Breast epithelium (tissue), 4 donors: ENCODE measurements around the gene EPHB2. TPM values are rescaled to one million over a fixed set of nuclear protein-coding genes. Genes with fewer than 3 reads are reported as not detected.

Experiments
- DNase-seq, 2 donors: peaks; one replicate each; pipeline ENCODE4 v3.0.0-alpha.2; 2019; ENCODE audit warnings: low spot score in 2 of 2
- H3K27ac ChIP-seq, 2 donors: fragments of 200-600 bp; sonication (generic) in 1 of 2; one replicate each; pipeline ENCODE4 v1.5.1; 2016 to 2019; ENCODE audit warnings: mild to moderate bottlenecking in 1 of 2
- H3K27me3 ChIP-seq, 2 donors: fragments of 200-600 bp; sonication (generic) in 1 of 2; one replicate each; pipeline versions ENCODE4 v1.5.1 to v1.6.0; 2017 to 2019; ENCODE audit warnings: control low read depth in 1 of 2, mild to moderate bottlenecking in 1 of 2
- H3K36me3 ChIP-seq: fragments of 200-600 bp; one replicate; pipeline ENCODE4 v1.5.1; 2019
- H3K4me1 ChIP-seq, 2 donors: fragments of 200-600 bp; sonication (generic); one replicate each; pipeline ENCODE4 v1.5.1; 2016 to 2019; ENCODE audit warnings: control low read depth in 1 of 2
- H3K4me3 ChIP-seq, 3 donors: fragments of 200-600 bp; sonication (generic); 1 replicate in 2 of 3; 2 replicates in 1 of 3; pipeline ENCODE4 v1.5.1; 2016 to 2019; ENCODE audit warnings: mild to moderate bottlenecking in 3 of 3, moderate library complexity in 2 of 3
- H3K9me3 ChIP-seq, 2 donors: fragments of 200-600 bp; sonication (generic) in 1 of 2; one replicate each; pipeline ENCODE4 v1.5.1; 2016 to 2019; ENCODE audit warnings: control low read depth in 1 of 2
- POLR2A ChIP-seq: fragments of 450-650 bp; IDR thresholded peaks from one replicate; pipeline ENCODE4 v1.6.1; 2016; ENCODE audit warnings: antibody characterized with exemption, mild to moderate bottlenecking, moderate library complexity
- POLR2AphosphoS5 ChIP-seq, 3 donors: sonication (generic); formaldehyde crosslinking; IDR thresholded peaks; one replicate each; pipeline ENCODE4 v1.6.1; 2017; ENCODE audit warnings: antibody characterized with exemption in 3 of 3
- intact Hi-C: fragments of 100-400 bp; cut with DNase I; formaldehyde crosslinking; loops from one replicate; pipeline ENCODE4 v1.15.1; 2023; ENCODE audit warnings: low total_unique reads
- total RNA-seq, 3 donors: library from RNA; depleted of rRNA; stranded (reverse); fragments of >200 nt; gene quantifications; one replicate each; pipeline ENCODE4 v1.1.0, GENCODE V29; 2016
- TF ChIP-seq, protein P1 (sequence below), 3 donors: fragments of 450-650 bp; IDR thresholded peaks; one replicate each; pipeline ENCODE4 v1.5.1; 2016 to 2017; ENCODE audit warnings: antibody characterized with exemption in 3 of 3, mild to moderate bottlenecking in 3 of 3, moderate library complexity in 3 of 3

Gene EPHB2
- total RNA-seq, 3 donors from 2014 or later = 1.3 to 4.6 (median 1.5) TPM

DNA sequence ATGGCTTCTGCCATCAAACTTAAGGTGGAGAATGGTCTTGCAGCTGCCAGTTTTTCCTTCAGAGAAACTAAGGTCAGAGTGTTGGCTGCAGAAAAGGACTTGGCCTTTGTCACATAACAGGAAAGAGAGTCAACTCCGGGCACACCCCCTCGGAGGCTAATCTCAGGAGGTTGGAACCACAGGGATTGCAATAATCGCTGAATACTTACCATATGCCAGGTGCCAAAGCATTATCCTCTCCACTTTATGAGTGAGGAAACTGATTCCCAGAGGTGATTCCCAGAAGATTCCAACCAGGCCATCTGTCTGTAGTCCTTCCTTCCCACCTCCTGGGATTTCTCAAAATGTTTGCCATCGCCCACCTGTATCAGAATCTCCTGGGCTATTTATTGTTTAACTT is 208.0 kb downstream of the EPHB2 start:
- Histone ChIP-seq H3K27ac (no peak overlapping the region), H3K27me3 (no peaks in the 10 kb centered on the region), H3K4me3 (no peak overlapping the region), H3K4me1 (no peaks in the 10 kb centered on the region), H3K36me3 (no peaks in the 10 kb centered on the region), H3K9me3 (no peaks in the 10 kb centered on the region)
- TF ChIP-seq, protein P1, sequence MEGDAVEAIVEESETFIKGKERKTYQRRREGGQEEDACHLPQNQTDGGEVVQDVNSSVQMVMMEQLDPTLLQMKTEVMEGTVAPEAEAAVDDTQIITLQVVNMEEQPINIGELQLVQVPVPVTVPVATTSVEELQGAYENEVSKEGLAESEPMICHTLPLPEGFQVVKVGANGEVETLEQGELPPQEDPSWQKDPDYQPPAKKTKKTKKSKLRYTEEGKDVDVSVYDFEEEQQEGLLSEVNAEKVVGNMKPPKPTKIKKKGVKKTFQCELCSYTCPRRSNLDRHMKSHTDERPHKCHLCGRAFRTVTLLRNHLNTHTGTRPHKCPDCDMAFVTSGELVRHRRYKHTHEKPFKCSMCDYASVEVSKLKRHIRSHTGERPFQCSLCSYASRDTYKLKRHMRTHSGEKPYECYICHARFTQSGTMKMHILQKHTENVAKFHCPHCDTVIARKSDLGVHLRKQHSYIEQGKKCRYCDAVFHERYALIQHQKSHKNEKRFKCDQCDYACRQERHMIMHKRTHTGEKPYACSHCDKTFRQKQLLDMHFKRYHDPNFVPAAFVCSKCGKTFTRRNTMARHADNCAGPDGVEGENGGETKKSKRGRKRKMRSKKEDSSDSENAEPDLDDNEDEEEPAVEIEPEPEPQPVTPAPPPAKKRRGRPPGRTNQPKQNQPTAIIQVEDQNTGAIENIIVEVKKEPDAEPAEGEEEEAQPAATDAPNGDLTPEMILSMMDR (IDR thresholded peaks at IDR 0.05) = no peak
- TF ChIP-seq POLR2A = no peak
- TF ChIP-seq POLR2AphosphoS5 (IDR thresholded peaks at IDR 0.05) = no peak
- intact Hi-C loops = no loop called here
- no peak for DNase-seq

DNA sequence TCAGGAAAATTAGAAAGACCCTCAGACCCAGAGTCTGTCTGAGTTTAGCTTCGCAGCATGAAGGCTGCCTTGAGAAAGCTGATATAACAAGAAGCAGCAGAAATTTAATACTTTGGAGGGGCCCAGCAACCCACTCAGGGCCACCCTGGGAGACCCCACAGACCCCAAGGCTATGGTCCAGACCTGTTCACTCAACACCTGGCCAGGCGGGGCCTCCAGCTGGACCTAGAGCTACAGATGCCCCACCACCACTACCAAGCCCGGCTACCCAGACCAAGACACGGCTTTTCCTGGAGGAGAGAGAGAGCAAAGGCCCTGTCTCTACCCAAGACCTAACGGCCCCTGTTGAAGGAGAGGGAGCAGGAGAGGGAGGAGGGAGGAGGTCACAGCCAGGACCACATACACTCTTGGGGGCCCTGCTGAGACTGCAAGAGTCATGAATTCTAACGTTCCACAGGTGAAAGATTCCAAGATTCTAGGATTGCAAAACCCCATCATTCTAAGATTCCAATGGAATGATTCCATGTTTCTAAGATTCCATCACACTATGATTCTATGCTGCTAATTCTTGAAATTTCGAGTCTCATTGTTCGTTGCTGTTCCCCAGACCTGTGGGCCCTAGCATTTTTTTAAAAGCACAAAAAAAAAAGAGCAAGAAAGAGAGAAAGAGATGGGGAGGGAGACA is 208.8 kb downstream of the EPHB2 start:
- no peak overlapping the region for H3K27ac ChIP-seq
- H3K4me3 ChIP-seq = no peak overlapping the region
- no peaks in the 10 kb centered on the region for H3K36me3 ChIP-seq
- H3K9me3 ChIP-seq = no peaks in the 10 kb centered on the region
- no peaks in the 10 kb centered on the region for H3K27me3 ChIP-seq
- TF ChIP-seq POLR2A (no peak), POLR2AphosphoS5 (IDR thresholded peaks at IDR 0.05) (no peak)
- TF ChIP-seq, protein P1 (IDR thresholded peaks at IDR 0.05) = no peak
- no peak for DNase-seq
- intact Hi-C loops = no loop called here
- H3K4me1 ChIP-seq = no peaks in the 10 kb centered on the region

DNA sequence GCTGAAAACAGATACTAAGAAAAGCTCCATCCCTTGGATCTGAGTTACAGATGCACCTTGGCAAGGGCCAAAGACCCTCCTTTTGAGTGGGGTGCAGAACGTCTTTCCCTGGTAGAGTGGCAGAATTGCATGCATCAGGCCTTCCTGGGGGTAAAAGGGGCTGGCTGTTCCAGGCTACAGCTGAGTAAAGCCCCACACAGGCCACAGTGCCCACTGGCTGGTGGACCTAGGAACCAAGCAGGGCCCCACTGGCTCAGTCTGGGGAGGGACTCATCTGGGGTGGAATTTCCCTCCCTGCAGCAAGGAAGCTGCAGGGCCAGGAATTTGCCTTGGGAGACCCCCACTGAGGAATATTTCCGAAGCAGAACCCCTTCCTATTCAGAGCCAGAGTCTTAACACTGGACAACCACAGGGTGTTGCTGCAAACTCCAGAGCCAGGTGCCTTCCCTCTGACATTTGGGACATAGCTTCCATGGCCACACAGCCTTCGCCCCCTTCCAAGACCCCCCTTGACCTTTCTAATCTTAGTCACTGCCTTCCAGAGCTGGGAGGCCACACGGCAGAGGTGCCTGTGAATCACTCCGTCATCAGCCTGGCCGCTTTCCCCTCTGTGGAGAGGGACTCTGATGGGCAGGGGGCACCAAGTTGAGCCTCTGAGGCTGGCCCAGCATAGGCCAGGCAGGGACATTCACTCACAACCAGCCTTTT is 209.5 kb downstream of the EPHB2 start:
- TF ChIP-seq POLR2AphosphoS5 (IDR thresholded peaks at IDR 0.05) = no peak
- TF ChIP-seq POLR2A = no peak
- TF ChIP-seq, protein P1 (IDR thresholded peaks at IDR 0.05) = no peak
- Histone ChIP-seq H3K27me3 (no peaks in the 10 kb centered on the region), H3K27ac (no peak overlapping the region), H3K4me1 (no peaks in the 10 kb centered on the region), H3K9me3 (no peaks in the 10 kb centered on the region), H3K4me3 (no peak overlapping the region), H3K36me3 (no peaks in the 10 kb centered on the region)
- DNase-seq = no peak
- intact Hi-C loops = no loop called here

DNA sequence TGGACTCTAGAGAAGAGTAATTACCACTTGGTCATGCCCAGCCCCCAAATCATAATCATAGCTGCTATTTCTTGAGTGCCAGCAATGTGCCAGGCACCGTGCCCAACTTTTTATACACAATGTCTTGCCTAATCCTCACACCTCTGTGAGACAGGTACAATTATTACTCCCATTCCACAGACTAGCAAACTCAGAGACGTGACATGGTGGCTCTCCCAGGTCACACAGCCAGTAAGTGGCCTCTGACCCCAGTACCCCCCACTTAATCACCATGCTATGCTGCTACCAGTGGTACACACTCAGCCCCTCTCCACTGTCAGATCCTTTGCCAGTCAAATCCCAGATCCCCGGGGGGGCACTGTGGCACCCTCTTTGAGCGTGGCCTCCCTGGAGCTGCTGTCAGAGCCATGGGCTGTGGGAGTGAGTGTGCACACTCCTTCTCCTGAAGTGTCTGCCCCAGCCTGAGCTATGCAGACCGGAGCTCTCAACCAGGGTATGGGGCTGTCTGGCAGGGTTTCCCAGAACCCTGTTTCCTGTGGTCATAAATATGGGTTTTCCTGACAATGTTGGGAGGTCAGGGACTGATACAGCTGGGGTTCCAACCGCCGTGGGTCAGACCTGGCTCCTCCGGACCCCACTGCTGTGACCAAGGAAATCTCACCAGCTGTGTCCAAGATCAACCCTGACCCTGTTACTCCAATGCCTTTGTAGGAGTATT is 210.3 kb downstream of the EPHB2 start:
- Histone ChIP-seq H3K27me3 (no peaks in the 10 kb centered on the region), H3K4me3 (no peak overlapping the region), H3K36me3 (no peaks in the 10 kb centered on the region), H3K9me3 (no peaks in the 10 kb centered on the region), H3K27ac (no peak overlapping the region), H3K4me1 (no peaks in the 10 kb centered on the region)
- no peak for TF ChIP-seq POLR2AphosphoS5 (IDR thresholded peaks at IDR 0.05)
- no peak for TF ChIP-seq POLR2A
- DNase-seq = no peak
- intact Hi-C loops = no loop called here

DNA sequence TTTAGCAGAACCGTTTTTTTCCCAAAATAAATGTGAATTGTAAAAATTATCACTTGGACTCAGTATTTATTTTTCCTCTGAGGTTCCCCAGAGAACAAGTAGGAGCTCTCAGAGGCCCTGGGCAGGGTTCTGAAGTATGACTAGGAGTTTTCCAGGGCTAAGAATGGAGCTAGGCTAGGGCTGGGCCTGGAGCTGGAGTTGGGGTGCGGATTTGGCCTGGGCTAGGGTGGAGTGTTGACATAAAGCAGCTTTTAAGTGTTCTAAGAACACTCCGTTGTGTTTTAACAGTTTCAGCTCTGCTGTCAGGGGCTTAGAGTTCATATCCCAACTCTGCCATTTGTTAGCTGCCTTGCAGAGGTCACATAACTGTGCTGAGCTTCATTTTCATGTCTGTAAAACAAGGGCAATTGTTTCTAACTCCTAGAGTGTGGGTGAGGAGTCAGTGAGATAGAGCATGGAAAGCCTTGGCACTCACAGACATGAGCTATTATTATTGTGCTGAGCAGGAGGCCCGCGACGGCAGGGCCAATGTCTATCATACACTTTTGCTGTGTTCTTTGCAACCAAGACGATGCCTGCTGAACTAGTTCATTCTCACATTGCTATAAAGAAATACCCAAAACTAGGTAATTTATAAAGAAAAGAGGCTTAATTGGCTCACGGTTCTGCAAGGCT is 210.9 kb downstream of the EPHB2 start:
- Histone ChIP-seq H3K27me3 (no peaks in the 10 kb centered on the region), H3K4me1 (no peaks in the 10 kb centered on the region), H3K27ac (no peak overlapping the region), H3K9me3 (no peaks in the 10 kb centered on the region), H3K4me3 (no peak overlapping the region), H3K36me3 (no peaks in the 10 kb centered on the region)
- intact Hi-C loops = no loop called here
- TF ChIP-seq POLR2A (no peak), POLR2AphosphoS5 (IDR thresholded peaks at IDR 0.05) (no peak)
- TF ChIP-seq, protein P1 (IDR thresholded peaks at IDR 0.05) = no peak
- no peak for DNase-seq
